Measurements from ENCODE around the gene SPACA1.

Gene SPACA1

GRCh38 chr6:88107241-88107640 lies 59.6 kb downstream of the SPACA1 start:
- no peak for DNase-seq

- no peak for DNase-seq
These were observed 64.3 kb downstream of the SPACA1 start for GRCh38 chr6:88111991-88112390.

GRCh38 chr6:88114838-88115237 lies 67.2 kb downstream of the SPACA1 start:
- DNase-seq, result no peak

- DNase-seq, result no peak
These were observed 67.7 kb downstream of the SPACA1 start for GRCh38 chr6:88115307-88115706.

GRCh38 chr6:88116276-88116675 lies 68.6 kb downstream of the SPACA1 start:
- DNase-seq, result no peak

Data from RPMI8226 (cell line).